WTC11 (cell line): ENCODE data around the gene TMX1.

Source experiments
- CTCF ChIP-seq: fragments of 200-600 bp; IDR thresholded peaks from 2 replicates; pipeline ENCODE4 v1.8.0; 2022; ENCODE audit warnings: antibody characterized with exemption
- ELF4 ChIP-seq: sonication (generic); formaldehyde crosslinking; IDR thresholded peaks from 2 replicates; pipeline ENCODE4 v1.8.1; 2022; ENCODE audit warnings: low read depth, mild to moderate bottlenecking, moderate library complexity, missing genetic modification reagents
- ETV6 ChIP-seq: sonication (generic); formaldehyde crosslinking; IDR thresholded peaks from 2 replicates; pipeline ENCODE4 v1.8.1; 2022; ENCODE audit warnings: mild to moderate bottlenecking, missing genetic modification reagents
- HMGXB4 ChIP-seq: sonication (generic); formaldehyde crosslinking; IDR thresholded peaks from 2 replicates; pipeline ENCODE4 v1.8.1; 2023; ENCODE audit warnings: mild to moderate bottlenecking, moderate library complexity, missing genetic modification reagents
- JUN ChIP-seq: sonication (generic); formaldehyde crosslinking; IDR thresholded peaks from 2 replicates; pipeline ENCODE4 v1.8.0; 2023; ENCODE audit warnings: mild to moderate bottlenecking, missing genetic modification reagents
- PREB ChIP-seq: sonication (generic); formaldehyde crosslinking; IDR thresholded peaks from 2 replicates; pipeline ENCODE4 v1.8.1; 2022; ENCODE audit warnings: mild to moderate bottlenecking, missing genetic modification reagents, moderate library complexity, borderline replicate concordance
- SOX15 ChIP-seq: fragments of 250-450 bp; sonication (Bioruptor Pico); IDR thresholded peaks from 2 replicates; pipeline ENCODE4 v1.9.0; 2021; ENCODE audit warnings: mild to moderate bottlenecking
- TEAD4 ChIP-seq: sonication (generic); formaldehyde crosslinking; IDR thresholded peaks from 2 replicates; pipeline ENCODE4 v1.8.0; 2022; ENCODE audit warnings: mild to moderate bottlenecking, missing genetic modification reagents
- ZNF138 ChIP-seq: sonication (generic); formaldehyde crosslinking; conservative IDR thresholded peaks from 2 replicates; pipeline ENCODE4 v1.8.1; 2022; ENCODE audit warnings: mild to moderate bottlenecking, moderate library complexity, missing genetic modification reagents
- ZNF263 ChIP-seq: sonication (generic); formaldehyde crosslinking; IDR thresholded peaks from 2 replicates; pipeline ENCODE4 v1.8.1; 2022; ENCODE audit warnings: low read depth, mild to moderate bottlenecking, moderate library complexity, missing genetic modification reagents

GRCh38 chr14:51293912-51294389, 53.9 kb downstream of the TMX1 start:
- no peak for TF ChIP-seq PREB (CRISPR knock-in tag)
- no peak for TF ChIP-seq ETV6 (CRISPR knock-in tag)
- TF ChIP-seq CTCF: no peak
- TF ChIP-seq SOX15 (CRISPR knock-in tag): no peak
- TF ChIP-seq ELF4: no peak
- no peak for TF ChIP-seq TEAD4 (CRISPR knock-in tag)
- TF ChIP-seq ZNF263 (CRISPR knock-in tag): no peak
- no peak for TF ChIP-seq ZNF138 (CRISPR knock-in tag)
- no peak for TF ChIP-seq HMGXB4 (CRISPR knock-in tag)
- TF ChIP-seq JUN: no peak
